ENCODE measurements around the gene STPG4.

STPG4 gene

DNA sequence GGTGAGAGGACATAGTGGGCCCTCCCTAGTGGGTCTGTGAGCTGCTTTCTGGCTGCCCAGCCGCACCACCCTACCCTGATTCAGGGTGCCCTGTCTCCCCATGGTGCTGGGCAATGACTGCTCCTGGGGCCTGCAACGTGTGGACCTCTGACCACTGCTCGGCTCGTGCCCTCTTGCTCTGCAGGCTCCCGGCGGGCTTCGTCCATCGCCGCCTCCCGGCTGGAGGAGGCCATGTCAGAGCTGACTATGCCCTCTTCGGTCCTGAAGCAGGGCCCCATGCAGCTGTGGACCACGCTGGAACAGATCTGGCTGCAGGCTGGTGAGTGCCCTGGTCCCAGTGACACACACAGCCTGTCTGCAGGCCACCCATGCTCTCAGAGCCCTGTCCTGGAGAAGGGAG, 103.5 kb downstream of the STPG4 start:
- in situ Hi-C loops (cut with MboI; ENCODE audit: low pct_unique_long_range_greater_than_20kb, low sequenced_read_pairs, unreplicated experiment): no loop called here
- no peak for DNase-seq (ENCODE audit: low spot score)
- TF ChIP-seq, protein P1, sequence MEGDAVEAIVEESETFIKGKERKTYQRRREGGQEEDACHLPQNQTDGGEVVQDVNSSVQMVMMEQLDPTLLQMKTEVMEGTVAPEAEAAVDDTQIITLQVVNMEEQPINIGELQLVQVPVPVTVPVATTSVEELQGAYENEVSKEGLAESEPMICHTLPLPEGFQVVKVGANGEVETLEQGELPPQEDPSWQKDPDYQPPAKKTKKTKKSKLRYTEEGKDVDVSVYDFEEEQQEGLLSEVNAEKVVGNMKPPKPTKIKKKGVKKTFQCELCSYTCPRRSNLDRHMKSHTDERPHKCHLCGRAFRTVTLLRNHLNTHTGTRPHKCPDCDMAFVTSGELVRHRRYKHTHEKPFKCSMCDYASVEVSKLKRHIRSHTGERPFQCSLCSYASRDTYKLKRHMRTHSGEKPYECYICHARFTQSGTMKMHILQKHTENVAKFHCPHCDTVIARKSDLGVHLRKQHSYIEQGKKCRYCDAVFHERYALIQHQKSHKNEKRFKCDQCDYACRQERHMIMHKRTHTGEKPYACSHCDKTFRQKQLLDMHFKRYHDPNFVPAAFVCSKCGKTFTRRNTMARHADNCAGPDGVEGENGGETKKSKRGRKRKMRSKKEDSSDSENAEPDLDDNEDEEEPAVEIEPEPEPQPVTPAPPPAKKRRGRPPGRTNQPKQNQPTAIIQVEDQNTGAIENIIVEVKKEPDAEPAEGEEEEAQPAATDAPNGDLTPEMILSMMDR (IDR thresholded peaks at IDR 0.05; ENCODE audit: extremely low read depth, insufficient read depth, missing control alignments): no peak

DNA sequence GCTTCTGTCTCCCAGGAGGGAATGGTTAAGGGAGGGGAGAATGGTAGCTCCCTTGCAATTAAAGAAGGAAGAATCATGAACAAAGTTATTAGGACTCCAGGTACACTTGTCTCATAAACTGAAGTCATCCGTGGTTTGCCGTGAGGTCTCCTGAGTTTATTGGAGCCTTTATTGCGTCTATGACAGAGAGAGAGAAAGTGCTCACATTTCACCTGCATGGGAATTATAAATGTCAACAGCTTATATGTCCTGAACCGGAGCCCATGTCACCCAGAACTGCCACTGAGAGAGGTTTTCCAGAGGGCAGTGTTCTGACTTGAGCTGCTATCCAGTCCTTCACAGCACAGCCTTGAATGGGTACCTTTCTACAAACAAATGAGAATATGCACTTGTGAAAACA, 104.3 kb downstream of the STPG4 start:
- DNase-seq (ENCODE audit: low spot score): no peak
- TF ChIP-seq, protein P1 (IDR thresholded peaks at IDR 0.05; ENCODE audit: extremely low read depth, insufficient read depth, missing control alignments): no peak
- in situ Hi-C loops (cut with MboI; ENCODE audit: low pct_unique_long_range_greater_than_20kb, low sequenced_read_pairs, unreplicated experiment): no loop called here

DNA sequence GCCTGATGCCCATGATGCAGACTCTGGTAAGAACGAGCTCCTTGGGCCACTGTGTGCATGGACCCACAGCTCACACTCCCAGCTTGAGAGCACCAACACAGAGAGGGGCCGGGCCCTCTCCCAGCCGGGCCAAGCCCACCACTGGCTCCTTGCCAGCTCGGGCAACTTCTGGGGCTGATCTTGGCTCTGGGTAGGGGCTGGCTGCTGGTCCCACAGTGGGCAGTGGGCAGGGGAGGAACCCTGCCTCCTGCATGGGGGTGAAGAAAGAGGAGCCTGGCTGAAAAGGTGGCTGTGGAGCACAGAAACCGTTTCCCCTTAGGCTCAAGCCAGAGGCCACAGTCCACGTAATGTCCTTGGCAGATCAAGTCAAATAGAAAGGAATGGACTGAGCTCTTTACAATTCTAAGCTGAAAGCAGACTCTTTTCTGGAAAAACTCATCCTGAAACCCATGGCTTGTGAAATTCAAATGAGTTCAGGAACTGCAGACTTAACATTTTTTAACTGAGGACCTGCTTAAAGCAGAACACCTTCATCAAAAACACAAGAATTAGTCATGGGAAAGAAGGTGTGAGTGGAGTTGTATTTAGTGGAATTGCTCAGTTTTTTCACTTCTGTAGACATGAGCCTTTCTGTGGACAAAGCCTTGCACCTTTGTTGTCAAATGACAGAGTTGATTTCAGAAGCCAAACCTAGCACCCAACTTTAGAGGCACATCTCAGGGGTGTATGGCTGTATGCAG, 104.9 kb downstream of the STPG4 start:
- TF ChIP-seq, protein P1 (IDR thresholded peaks at IDR 0.05; ENCODE audit: extremely low read depth, insufficient read depth, missing control alignments): no peak
- no peak for DNase-seq (ENCODE audit: low spot score)
- in situ Hi-C loops (cut with MboI; ENCODE audit: low pct_unique_long_range_greater_than_20kb, low sequenced_read_pairs, unreplicated experiment): no loop called here

DNA sequence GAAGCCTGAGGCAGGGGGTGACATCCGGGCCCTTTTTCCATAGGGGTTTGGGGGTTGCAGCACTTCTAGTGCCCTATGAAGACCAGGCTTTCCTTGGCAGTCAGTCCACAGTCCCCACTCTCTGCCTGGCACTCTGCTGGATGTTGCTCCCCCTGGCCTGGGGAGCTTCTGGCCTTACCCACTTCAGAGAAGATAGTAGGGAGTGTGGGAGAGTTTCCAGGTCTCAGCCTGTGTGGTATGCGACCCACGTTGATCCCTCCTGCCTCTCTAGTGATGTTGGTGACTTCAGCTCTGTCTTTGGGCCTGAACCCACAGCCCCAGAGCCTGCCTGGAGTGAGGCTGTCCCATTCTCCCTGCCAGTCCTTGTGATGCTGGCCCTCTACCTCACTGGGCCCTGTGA, 105.6 kb downstream of the STPG4 start:
- TF ChIP-seq, protein P1 (IDR thresholded peaks at IDR 0.05; ENCODE audit: extremely low read depth, insufficient read depth, missing control alignments): no peak
- in situ Hi-C loops (cut with MboI; ENCODE audit: low pct_unique_long_range_greater_than_20kb, low sequenced_read_pairs, unreplicated experiment): no loop called here
- no peak for DNase-seq (ENCODE audit: low spot score)

DNA sequence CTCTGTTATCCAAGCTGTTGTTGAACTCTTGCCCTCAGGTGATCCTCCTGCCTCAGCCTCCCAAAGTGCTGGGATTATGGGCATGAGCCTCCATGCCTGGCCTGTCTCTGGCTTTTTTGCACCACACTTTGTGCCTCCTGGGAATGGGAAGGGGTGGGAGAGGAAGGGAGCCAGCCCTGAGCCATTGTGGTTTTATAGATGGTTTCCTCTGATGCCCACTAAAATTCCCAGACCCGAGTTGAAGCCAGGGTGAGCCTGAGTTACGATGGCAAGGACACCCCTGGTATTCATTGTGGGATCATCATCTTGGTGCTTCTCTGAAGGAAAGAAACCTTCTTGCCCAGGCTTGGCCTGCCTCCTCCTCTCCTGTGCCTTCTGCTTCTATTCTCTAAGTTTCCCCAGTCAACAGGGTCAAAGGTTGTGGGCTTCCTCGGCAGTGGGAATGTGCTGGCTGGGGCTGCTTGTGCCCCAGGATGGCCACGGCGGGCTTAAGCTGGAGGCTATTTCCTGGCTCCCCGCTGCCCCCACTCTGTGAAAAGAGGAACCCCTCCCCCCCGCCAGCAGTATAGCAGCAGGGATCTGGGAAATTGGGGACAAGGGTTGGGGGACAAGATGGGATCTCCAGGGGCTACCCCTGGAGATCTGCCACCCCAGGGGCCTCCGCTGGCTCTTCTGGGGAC, 106.2 kb downstream of the STPG4 start:
- DNase-seq (ENCODE audit: low spot score): no peak
- TF ChIP-seq, protein P1 (IDR thresholded peaks at IDR 0.05; ENCODE audit: extremely low read depth, insufficient read depth, missing control alignments): no peak
- in situ Hi-C loops (cut with MboI; ENCODE audit: low pct_unique_long_range_greater_than_20kb, low sequenced_read_pairs, unreplicated experiment): no loop called here

DNA sequence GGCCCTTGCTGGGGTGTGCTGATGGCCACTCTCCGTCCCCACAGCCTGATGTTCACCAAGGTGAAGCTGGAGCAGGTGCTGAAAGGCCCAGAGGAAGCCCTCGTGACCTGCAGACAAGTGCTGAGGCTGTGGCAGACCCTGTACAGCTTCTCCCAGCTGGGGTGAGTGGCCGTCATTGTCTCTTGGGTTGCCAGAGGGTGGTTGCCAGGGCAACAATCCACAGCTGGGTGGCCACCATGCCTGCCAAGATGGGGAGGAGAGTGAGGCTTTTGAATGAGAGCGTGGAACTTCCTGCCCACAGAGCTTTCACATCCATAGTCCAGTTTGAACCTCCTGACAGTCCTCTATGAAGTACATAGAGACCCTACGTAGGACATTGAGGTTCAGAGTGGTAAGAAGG, 108.8 kb downstream of the STPG4 start:
- in situ Hi-C loops (cut with MboI; ENCODE audit: low pct_unique_long_range_greater_than_20kb, low sequenced_read_pairs, unreplicated experiment): no loop called here
- DNase-seq (ENCODE audit: low spot score): no peak
- TF ChIP-seq, protein P1 (IDR thresholded peaks at IDR 0.05; ENCODE audit: extremely low read depth, insufficient read depth, missing control alignments): no peak
